RCC 7860 (cell line): ENCODE data around the gene MAEL.

Experiments used
- DNase-seq: peaks from one replicate; pipeline ENCODE4 v3.0.0-alpha.2; 2015; ENCODE audit warnings: low spot score
- FAIRE-seq: peaks from 2 replicates; lab custom pipeline; 2012; peaks lifted over from hg19 to GRCh38; lab: Jason Lieb, UNC

The MAEL gene

GRCh38 chr1:167054946-167055630 lies 66.0 kb downstream of the MAEL start:
- DNase-seq (peak; percentile 14), FAIRE-seq (no peak)

- no peak for DNase-seq
- FAIRE-seq, result no peak
These were observed 67.6 kb downstream of the MAEL start for GRCh38 chr1:167056529-167057231.

GRCh38 chr1:167057241-167057688 lies 68.2 kb downstream of the MAEL start:
- DNase-seq (peak; percentile 61), FAIRE-seq (no peak)

- FAIRE-seq (no peak), DNase-seq (peak; percentile 49)
These were observed 70.1 kb downstream of the MAEL start for GRCh38 chr1:167059045-167059808.

GRCh38 chr1:167059809-167060107 lies 70.7 kb downstream of the MAEL start:
- DNase-seq, result no peak
- FAIRE-seq, result no peak

GRCh38 chr1:167060141-167061072 lies 71.3 kb downstream of the MAEL start:
- FAIRE-seq (no peak), DNase-seq (no peak)

- FAIRE-seq (no peak), DNase-seq (no peak)
These were observed 72.0 kb downstream of the MAEL start for GRCh38 chr1:167061073-167061464.

GRCh38 chr1:167064621-167065020 lies 75.5 kb downstream of the MAEL start:
- FAIRE-seq (no peak), DNase-seq (no peak)

- FAIRE-seq, result no peak
These were observed 76.4 kb downstream of the MAEL start for GRCh38 chr1:167065471-167065870.

GRCh38 chr1:167066333-167067122 lies 77.4 kb downstream of the MAEL start:
- FAIRE-seq, result no peak
- DNase-seq, result peak; percentile 25

More at GRCh38 chr1:167065471-167065870, 76.4 kb downstream of the MAEL start:
- no peak for DNase-seq

- DNase-seq (no peak), FAIRE-seq (no peak)
These were observed 78.8 kb downstream of the MAEL start for GRCh38 chr1:167067904-167068303.

- DNase-seq (no peak), FAIRE-seq (no peak)
These were observed 79.7 kb downstream of the MAEL start for GRCh38 chr1:167068761-167069160.

GRCh38 chr1:167071286-167071685 lies 82.2 kb downstream of the MAEL start:
- FAIRE-seq, result no peak

More at GRCh38 chr1:167071286-167071685, 82.2 kb downstream of the MAEL start:
- DNase-seq, result no peak
